ENCODE results near the gene IRX4.

IRX4 gene

DNA sequence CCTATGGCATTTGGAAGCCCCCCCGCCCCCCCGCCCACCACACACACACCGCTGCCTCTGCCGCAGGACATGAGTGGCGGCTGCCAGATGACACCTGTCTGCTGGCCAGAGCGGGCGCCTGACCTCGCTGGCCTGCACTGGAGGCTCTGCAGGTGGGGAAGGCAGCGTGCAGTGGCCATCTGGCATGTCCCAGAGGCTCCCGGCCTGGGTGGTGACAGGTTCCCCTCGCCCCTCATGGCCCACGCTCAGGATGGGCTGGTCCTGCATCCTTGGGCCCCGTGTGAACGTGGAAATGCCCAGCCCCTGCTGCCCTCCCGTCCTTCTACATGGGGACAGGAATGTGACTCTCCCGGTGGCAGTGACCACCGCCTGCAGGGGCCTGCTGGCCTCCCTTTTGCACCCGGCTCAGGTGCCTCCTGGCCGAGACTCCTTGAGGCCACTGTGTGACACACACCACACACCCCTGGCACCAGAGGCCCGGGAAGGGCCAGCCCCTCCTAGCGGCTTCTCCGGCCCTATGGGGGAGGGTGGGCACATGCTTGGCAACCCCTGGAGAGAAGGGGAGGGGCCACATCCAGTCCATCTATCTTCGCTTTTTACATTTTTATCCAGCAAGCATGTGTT lies 30.3 kb downstream of the IRX4 start:
- TF ChIP-seq, protein P1, sequence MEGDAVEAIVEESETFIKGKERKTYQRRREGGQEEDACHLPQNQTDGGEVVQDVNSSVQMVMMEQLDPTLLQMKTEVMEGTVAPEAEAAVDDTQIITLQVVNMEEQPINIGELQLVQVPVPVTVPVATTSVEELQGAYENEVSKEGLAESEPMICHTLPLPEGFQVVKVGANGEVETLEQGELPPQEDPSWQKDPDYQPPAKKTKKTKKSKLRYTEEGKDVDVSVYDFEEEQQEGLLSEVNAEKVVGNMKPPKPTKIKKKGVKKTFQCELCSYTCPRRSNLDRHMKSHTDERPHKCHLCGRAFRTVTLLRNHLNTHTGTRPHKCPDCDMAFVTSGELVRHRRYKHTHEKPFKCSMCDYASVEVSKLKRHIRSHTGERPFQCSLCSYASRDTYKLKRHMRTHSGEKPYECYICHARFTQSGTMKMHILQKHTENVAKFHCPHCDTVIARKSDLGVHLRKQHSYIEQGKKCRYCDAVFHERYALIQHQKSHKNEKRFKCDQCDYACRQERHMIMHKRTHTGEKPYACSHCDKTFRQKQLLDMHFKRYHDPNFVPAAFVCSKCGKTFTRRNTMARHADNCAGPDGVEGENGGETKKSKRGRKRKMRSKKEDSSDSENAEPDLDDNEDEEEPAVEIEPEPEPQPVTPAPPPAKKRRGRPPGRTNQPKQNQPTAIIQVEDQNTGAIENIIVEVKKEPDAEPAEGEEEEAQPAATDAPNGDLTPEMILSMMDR (IDR thresholded peaks at IDR 0.05; ENCODE audit: low read depth, low read length) = no peak
- DNase-seq (ENCODE audit: extremely low read depth, low read depth) = no peak

DNA sequence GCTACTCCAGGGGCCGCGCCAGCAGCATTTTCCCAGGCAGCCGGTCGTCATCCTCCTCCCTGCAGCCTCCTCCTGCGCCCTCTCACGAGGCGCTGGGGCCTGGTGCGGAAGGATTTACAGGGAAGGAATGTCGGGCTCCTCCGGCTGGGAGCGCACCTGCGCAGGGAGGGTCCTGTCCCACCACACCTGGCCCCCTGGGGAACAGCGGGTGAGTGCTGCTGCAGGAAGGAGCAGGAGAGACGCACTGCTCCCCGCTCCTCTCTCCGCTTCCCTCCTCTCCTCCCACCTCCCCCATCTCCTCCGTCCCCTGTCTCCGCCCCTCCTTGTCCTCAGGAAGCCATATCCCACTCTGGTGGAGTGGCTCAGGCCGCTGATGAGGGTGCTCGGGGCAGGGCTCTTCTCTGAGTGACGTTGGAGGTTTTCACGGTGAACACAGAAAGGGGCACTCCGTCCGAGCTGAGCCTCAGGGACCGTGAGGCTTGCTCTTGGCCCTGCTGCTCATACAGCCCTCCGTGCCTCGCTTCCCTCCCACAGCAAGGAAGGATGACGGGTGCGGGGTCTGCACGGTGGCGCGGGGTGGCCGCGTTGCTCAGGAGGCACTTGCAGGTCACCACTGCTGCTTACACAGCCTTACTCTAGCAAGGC lies 31.3 kb downstream of the IRX4 start:
- TF ChIP-seq, protein P1 (IDR thresholded peaks at IDR 0.05; ENCODE audit: low read depth, low read length) = no peak

DNA sequence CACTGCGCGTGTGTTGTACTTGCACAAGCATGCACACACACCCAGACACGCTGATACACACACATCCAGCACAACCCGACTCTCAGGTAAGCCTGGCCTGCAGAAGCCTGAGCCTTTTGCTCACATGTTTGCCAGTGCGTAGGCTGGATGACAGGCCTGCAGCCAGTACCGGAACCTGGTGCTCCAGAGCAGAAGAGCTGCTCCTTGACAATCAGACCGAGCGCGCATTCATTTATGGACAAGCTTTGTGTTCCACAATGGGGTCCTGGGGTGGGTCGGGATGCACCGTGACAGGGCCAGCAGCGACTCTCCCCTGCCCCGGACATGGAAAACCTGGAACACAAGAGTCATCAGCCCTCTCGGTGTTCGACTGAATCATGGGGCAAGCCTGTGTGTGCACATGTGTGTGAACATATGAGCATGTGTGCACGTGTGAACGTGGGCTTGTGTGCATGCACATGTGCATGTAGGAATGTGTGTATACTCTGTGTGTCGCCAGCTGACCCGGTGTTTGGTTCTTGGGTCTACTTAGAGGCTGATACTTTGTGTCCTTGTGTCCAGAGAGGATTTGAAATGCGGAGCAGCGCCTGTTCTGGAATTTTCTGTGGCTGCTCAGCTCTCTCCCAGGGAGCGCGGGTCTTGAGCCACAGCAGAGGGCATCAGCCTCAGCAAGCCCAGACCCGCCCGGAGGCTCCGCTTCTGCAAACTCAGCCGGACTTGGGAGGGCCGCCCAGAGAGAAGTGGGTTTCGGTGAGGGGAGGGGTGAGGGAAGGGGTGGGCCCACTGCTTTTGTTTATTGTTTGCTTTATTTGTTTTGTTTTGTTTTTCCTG lies 32.2 kb downstream of the IRX4 start:
- TF ChIP-seq, protein P1 (IDR thresholded peaks at IDR 0.05; ENCODE audit: low read depth, low read length) = no peak
- no peak for DNase-seq (ENCODE audit: extremely low read depth, low read depth)

More for the DNA sequence above, 31.3 kb downstream of the IRX4 start:
- DNase-seq (ENCODE audit: extremely low read depth, low read depth) = no peak

DNA sequence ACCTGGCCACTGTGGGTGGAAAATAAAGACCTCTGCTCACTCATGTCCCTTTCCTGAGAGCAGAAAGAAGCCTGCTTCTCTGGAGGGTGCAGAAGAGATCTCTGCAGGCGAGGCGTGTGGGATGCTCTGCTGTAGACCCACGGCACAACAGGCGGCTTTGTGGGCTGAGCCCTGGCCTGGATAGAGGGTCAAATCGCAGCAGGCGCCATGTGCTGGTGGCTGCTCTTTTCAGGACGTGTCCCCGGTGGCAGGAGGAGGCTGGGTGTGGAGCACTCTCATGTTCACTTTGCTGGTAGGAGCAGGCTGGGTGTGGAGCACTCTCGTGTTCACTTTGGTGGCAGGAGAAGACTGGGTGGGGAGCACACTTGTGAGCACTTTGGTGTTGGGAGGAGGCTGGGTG lies 35.1 kb downstream of the IRX4 start:
- no peak for DNase-seq (ENCODE audit: extremely low read depth, low read depth)
- TF ChIP-seq, protein P1 (IDR thresholded peaks at IDR 0.05; ENCODE audit: low read depth, low read length) = no peak

DNA sequence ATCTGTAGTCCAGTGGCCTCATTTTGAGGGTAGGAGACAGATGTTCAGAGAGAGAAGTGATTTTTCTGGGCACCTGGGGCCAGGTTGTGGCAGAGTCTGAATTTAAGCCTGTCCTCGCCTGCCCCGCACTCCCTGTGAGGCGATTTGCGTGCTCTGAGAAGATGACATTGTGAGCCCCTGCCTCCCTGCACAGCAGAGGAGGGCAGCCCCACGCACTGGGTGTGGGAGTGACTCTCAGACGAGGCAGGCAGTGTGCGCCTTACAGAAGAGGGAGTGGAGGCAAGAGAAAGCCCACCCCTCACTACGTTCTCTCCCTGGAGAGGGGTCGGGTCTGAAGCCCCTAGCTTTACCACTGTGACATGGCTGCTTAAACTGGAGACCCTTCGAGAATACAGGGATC lies 35.7 kb downstream of the IRX4 start:
- DNase-seq (ENCODE audit: extremely low read depth, low read depth) = no peak

DNA sequence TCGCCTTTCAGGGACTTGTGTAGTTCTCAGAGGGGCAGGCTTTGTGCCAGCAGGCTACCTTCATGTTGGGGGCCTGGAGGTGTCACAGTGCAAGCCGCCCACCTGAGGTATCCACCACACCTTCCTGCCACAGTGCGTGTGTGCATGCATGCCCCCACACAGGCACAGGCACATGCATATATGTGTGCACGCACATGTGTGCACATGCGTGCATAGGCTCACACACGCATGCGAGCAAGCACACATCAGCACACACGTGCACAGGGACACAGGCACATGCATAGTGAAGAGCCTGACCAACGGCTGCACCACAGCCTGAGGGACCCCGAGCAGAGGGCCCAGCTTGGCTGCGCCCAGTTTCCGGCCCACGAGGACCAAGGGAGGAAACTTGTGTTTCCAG lies 36.1 kb downstream of the IRX4 start:
- TF ChIP-seq, protein P1 (IDR thresholded peaks at IDR 0.05; ENCODE audit: low read depth, low read length) = no peak
- no peak for DNase-seq (ENCODE audit: extremely low read depth, low read depth)

More for the DNA sequence above, 35.7 kb downstream of the IRX4 start:
- TF ChIP-seq, protein P1 (IDR thresholded peaks at IDR 0.05; ENCODE audit: low read depth, low read length) = no peak

DNA sequence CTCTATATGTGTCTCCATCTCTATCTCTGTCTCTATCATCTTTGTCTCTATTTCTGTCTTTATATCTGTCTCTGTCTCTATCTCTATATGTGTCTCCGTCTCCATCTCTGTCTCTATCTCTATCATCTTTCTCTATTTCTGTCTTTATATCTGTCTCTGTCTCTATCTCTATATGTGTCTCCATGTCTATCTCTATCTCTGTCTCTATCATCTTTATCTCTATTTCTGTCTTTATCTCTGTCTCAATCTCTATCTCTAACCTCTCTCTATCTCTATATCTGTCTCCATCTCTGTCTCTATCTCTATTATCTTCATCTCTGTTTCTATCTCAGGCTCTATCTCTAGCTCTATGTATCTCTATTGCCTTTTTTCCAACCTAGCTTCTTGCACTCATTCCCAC lies 37.0 kb downstream of the IRX4 start:
- TF ChIP-seq, protein P1 (IDR thresholded peaks at IDR 0.05; ENCODE audit: low read depth, low read length) = no peak
- DNase-seq (ENCODE audit: extremely low read depth, low read depth) = no peak
